ENCODE results near the gene MAP2K5. TPM values are rescaled to one million over a fixed set of nuclear protein-coding genes. Genes with fewer than 3 reads are reported as not detected.

Gene MAP2K5
- polyA plus RNA-seq, 1 donor from 2014 or later, result 12.1 TPM

- Histone ChIP-seq H3K9me2 (ENCODE audit: insufficient read depth, low read length) (no peaks in the 10 kb centered on the region), H3K4me3 (ENCODE audit: low read length) (peak overlapping the region; percentile 56), H3F3A (ENCODE audit: insufficient read depth, low read length, poor library complexity, severe bottlenecking) (no peaks in the 10 kb centered on the region), H4K20me1 (ENCODE audit: insufficient read depth) (no peaks in the 10 kb centered on the region), H2AFZ (ENCODE audit: low read depth, low read length) (no peak overlapping the region), H3K9me3 (ENCODE audit: low read length) (no peaks in the 10 kb centered on the region), H3K36me3 (ENCODE audit: insufficient read depth, low read length) (no peaks in the 10 kb centered on the region), H3K27me3 (ENCODE audit: insufficient read depth, low read depth, low read length) (no peaks in the 10 kb centered on the region), H3K4me2 (ENCODE audit: low read length) (peak overlapping the region; percentile 53), H3K9ac (ENCODE audit: low read length) (peak overlapping the region; percentile 30), H3K27ac (ENCODE audit: low read length) (peak overlapping the region; percentile 73), H3K79me2 (replicated peaks; ENCODE audit: insufficient read depth, low read length) (peaks cover 16% of the 10 kb centered on the region)
- TF ChIP-seq MXI1 (conservative IDR thresholded peaks at IDR 0.05; ENCODE audit: poor library complexity, severe bottlenecking), result no peak
- TF ChIP-seq RAD21 (conservative IDR thresholded peaks at IDR 0.05), result no peak
Measured at GRCh38 chr15:67548236-67548852, 5.8 kb downstream of the MAP2K5 start.

- H3F3A ChIP-seq (ENCODE audit: insufficient read depth, low read length, poor library complexity, severe bottlenecking), result no peaks in the 10 kb centered on the region
- H3K4me2 ChIP-seq (ENCODE audit: low read length), result peak overlapping the region; percentile 72
- H4K20me1 ChIP-seq (ENCODE audit: insufficient read depth), result no peaks in the 10 kb centered on the region
- H3K27ac ChIP-seq (ENCODE audit: low read length), result peak overlapping the region; percentile 73
- TF ChIP-seq SMC3 (conservative IDR thresholded peaks at IDR 0.05; ENCODE audit: poor library complexity), result peak; percentile 45
- TF ChIP-seq TAF1 (IDR thresholded peaks at IDR 0.05; ENCODE audit: low read depth), result peak; percentile 55
- peak; percentile 59 for TF ChIP-seq POLR2AphosphoS5 (IDR thresholded peaks at IDR 0.05)
- TF ChIP-seq RAD21 (conservative IDR thresholded peaks at IDR 0.05), result peak; percentile 56
- no peak for TF ChIP-seq EZH2 (IDR thresholded peaks at IDR 0.05; ENCODE audit: borderline replicate concordance, insufficient read depth, low read length, poor library complexity, severe bottlenecking)
- TF ChIP-seq REST (IDR thresholded peaks at IDR 0.05; ENCODE audit: borderline replicate concordance), result peak; percentile 52
- TF ChIP-seq MXI1 (conservative IDR thresholded peaks at IDR 0.05; ENCODE audit: poor library complexity, severe bottlenecking), result no peak
- TF ChIP-seq EP300 (conservative IDR thresholded peaks at IDR 0.05; ENCODE audit: poor library complexity, severe bottlenecking), result peak; percentile 72
- no peak for TF ChIP-seq CTCF (IDR thresholded peaks at IDR 0.05; ENCODE audit: poor library complexity, severe bottlenecking)
- no peak overlapping the region for H2AFZ ChIP-seq (ENCODE audit: low read depth, low read length)
- no peaks in the 10 kb centered on the region for H3K9me2 ChIP-seq (ENCODE audit: insufficient read depth, low read length)
- H3K9ac ChIP-seq (ENCODE audit: low read length), result peak overlapping the region; percentile 51
- no peaks in the 10 kb centered on the region for H3K27me3 ChIP-seq (ENCODE audit: insufficient read depth, low read depth, low read length)
- peaks cover 16% of the 10 kb centered on the region for H3K79me2 ChIP-seq (replicated peaks; ENCODE audit: insufficient read depth, low read length)
- H3K36me3 ChIP-seq (ENCODE audit: insufficient read depth, low read length), result no peaks in the 10 kb centered on the region
- H3K4me3 ChIP-seq (ENCODE audit: low read length), result peak overlapping the region; percentile 56
- no peaks in the 10 kb centered on the region for H3K9me3 ChIP-seq (ENCODE audit: low read length)
Measured at GRCh38 chr15:67548862-67549651, 6.6 kb downstream of the MAP2K5 start.
